B cell (primary cell): Measurements from ENCODE around the gene RPS28. TPM values are rescaled to one million over a fixed set of nuclear protein-coding genes. Genes with fewer than 3 reads are reported as not detected.

ENCODE experiments used
- ATAC-seq: fragments of 200-7000 bp; cut with Tn5 transposase; one replicate; pipeline ENCODE4 v1.10.0; 2021; ENCODE audit warnings: low read depth, mild to moderate bottlenecking, moderate number of reproducible peaks, moderate library complexity
- CTCF ChIA-PET: fragments of 350-600 bp; sonication (Branson Sonifier 250); formaldehyde crosslinking; loops from one replicate; lab custom pipeline; 2021; ENCODE audit warnings: antibody characterized with exemption, inconsistent platforms; lab: Charles Lee
- POLR2A ChIA-PET: fragments of 350-600 bp; sonication (Branson Sonifier 250); formaldehyde crosslinking; loops from one replicate; lab custom pipeline; 2021; ENCODE audit warnings: antibody characterized with exemption; lab: Charles Lee
- DNase-seq: peaks from one replicate; pipeline ENCODE4 v3.0.0; 2013
- H2AFZ ChIP-seq: 2 replicates; pipeline ENCODE4 v1.6.1; 2012; ENCODE audit warnings: mild to moderate bottlenecking, low read depth, low read length; ENCODE audit not compliant: insufficient read depth, poor library complexity, severe bottlenecking
- H3K27ac ChIP-seq, 2 donors: 1 replicate in 1 of 2; 2 replicates in 1 of 2; pipeline ENCODE4 v1.5.1; 2012 to 2013; ENCODE audit warnings: low read length in 2 of 2, mild to moderate bottlenecking in 2 of 2, moderate library complexity in 1 of 2
- H3K27me3 ChIP-seq, 4 experiments: fragments of 200-600 bp in 1 of 4; sonication (generic) in 1 of 4; replicated peaks in 1 of 4; 1 replicate in 2 of 4; 2 replicates in 2 of 4; pipeline versions ENCODE4 v1.6.1 to v1.7.0; 2013 to 2016; ENCODE audit warnings: low read length in 3 of 4, mild to moderate bottlenecking in 2 of 4, mixed read lengths in 1 of 4, moderate library complexity in 1 of 4; ENCODE audit not compliant: insufficient read depth in 4 of 4, control insufficient read depth in 3 of 4; ENCODE audit errors: control extremely low read depth in 1 of 4
- H3K36me3 ChIP-seq, 2 experiments: replicated peaks in 1 of 2; 1 replicate in 1 of 2; 2 replicates in 1 of 2; pipeline versions ENCODE4 v1.6.1 to v1.7.1; 2013; ENCODE audit warnings: low read length in 1 of 2; ENCODE audit not compliant: insufficient read depth in 2 of 2, control insufficient read depth in 1 of 2; ENCODE audit errors: control extremely low read depth in 1 of 2, extremely low read depth in 1 of 2
- H3K4me1 ChIP-seq, 2 donors: fragments of 200-600 bp in 1 of 2; sonication (generic) in 1 of 2; 1 replicate in 1 of 2; 2 replicates in 1 of 2; pipeline versions ENCODE4 v1.5.1 to v1.6.1; 2013 to 2017; ENCODE audit warnings: low read length in 2 of 2; ENCODE audit not compliant: control insufficient read depth in 2 of 2, insufficient read depth in 2 of 2
- H3K4me2 ChIP-seq: replicated peaks from 2 replicates; pipeline ENCODE3; 2012; ENCODE audit warnings: mild to moderate bottlenecking, low read depth, low read length; ENCODE audit not compliant: poor library complexity, severe bottlenecking
- H3K4me3 ChIP-seq, 5 experiments: fragments of 200-600 bp in 1 of 5; sonication (generic) in 1 of 5; 1 replicate in 3 of 5; 2 replicates in 2 of 5; pipeline versions ENCODE4 v1.5.1 to v1.7.0; 2011 to 2016; ENCODE audit warnings: low read length in 4 of 5, mild to moderate bottlenecking in 4 of 5, low read depth in 2 of 5, control low read depth in 1 of 5, moderate library complexity in 1 of 5; ENCODE audit not compliant: insufficient read depth in 1 of 5; ENCODE audit errors: control extremely low read depth in 1 of 5, extremely low read depth in 1 of 5
- H3K79me2 ChIP-seq: fragments of 200-600 bp; sonication (generic); one replicate; pipeline ENCODE4 v1.6.0; 2016; ENCODE audit warnings: low read length; ENCODE audit not compliant: control insufficient read depth, insufficient read depth
- H3K9ac ChIP-seq: fragments of 200-600 bp; sonication (generic); 2 replicates; pipeline ENCODE4 v1.6.1; 2017; ENCODE audit warnings: mild to moderate bottlenecking, low read length, moderate library complexity
- H3K9me3 ChIP-seq, 3 donors: one replicate each; pipeline versions ENCODE4 v1.6.1 to v1.7.1; 2013; ENCODE audit warnings: low read length in 2 of 3; ENCODE audit not compliant: control insufficient read depth in 2 of 3, insufficient read depth in 1 of 3; ENCODE audit errors: control extremely low read depth in 1 of 3
- H4K20me1 ChIP-seq: 2 replicates; pipeline ENCODE4 v1.6.0; 2012; ENCODE audit warnings: mild to moderate bottlenecking, low read length; ENCODE audit not compliant: insufficient read depth, control insufficient read depth, poor library complexity, severe bottlenecking
- H3K27ac Mint-ChIP-seq: one replicate; pipeline ENCODE4 v1.8.0; 2021; ENCODE audit warnings: mixed read lengths
- H3K27me3 Mint-ChIP-seq: one replicate; pipeline ENCODE4 v1.8.0; 2021; ENCODE audit warnings: mixed read lengths
- H3K4me1 Mint-ChIP-seq: one replicate; pipeline ENCODE4 v1.8.0; 2021; ENCODE audit warnings: mixed read lengths
- H3K4me3 Mint-ChIP-seq: one replicate; pipeline ENCODE4 v1.8.0; 2021; ENCODE audit warnings: mixed read lengths
- H3K9me3 Mint-ChIP-seq: one replicate; pipeline ENCODE4 v1.8.0; 2022; ENCODE audit warnings: mixed read lengths; ENCODE audit not compliant: insufficient read depth
- CTCF ChIP-seq: fragments of 200-600 bp; IDR thresholded peaks from one replicate; pipeline ENCODE4 v1.8.0; 2022; ENCODE audit warnings: antibody characterized with exemption, mild to moderate bottlenecking
- EZH2 ChIP-seq: IDR thresholded peaks from 2 replicates; pipeline ENCODE4 v1.6.1; 2012; ENCODE audit warnings: borderline replicate concordance, low read depth, mild to moderate bottlenecking, moderate library complexity, low read length; ENCODE audit not compliant: insufficient read depth, poor library complexity, severe bottlenecking
- WGBS: methylation state at CpG from one replicate; pipeline ENCODE4 v1.1.5; 2013; ENCODE audit warnings: missing lambda C conversion rate; ENCODE audit not compliant: insufficient coverage; 5-methylcytosine and 5-hydroxymethylcytosine counted together
- intact Hi-C: fragments of 100-400 bp; cut with micrococcal nuclease; formaldehyde crosslinking; loops from one replicate; pipeline ENCODE4 v1.10.0; 2022
- polyA plus RNA-seq: library from polyadenylated mRNA; depleted of rRNA; stranded (reverse); fragments of >200 nt; gene quantifications from 2 replicates; pipeline ENCODE4 v1.2.3, GENCODE V29; 2012
- total RNA-seq, 2 donors: library from RNA; stranded (reverse); fragments of 120-200 nt in 1 of 2; gene quantifications; 1 replicate in 1 of 2; 2 replicates in 1 of 2; pipeline versions ENCODE4 v1.2.3 to v1.2.4, GENCODE V29; 2013 to 2022

RPS28 gene
- total and polyA plus RNA-seq, 2 donors (not counting 1 experiment from before 2014, with no cell fraction given): 1,800 to 2,579 TPM

GRCh38 chr19:8306235-8307054 lies 14.9 kb upstream of the RPS28 start:
- TF ChIP-seq CTCF: no peak
- intact Hi-C loops: loop anchor here (10.0 kb wide), 1 partner anchor 1112 kb away; no protein-coding TSS in a partner anchor
- Histone ChIP-seq H2AFZ (no peak overlapping the region), H3K27me3 (no peaks in the 10 kb centered on the region), H3K27ac (no peak overlapping the region), H3K36me3 (peaks cover 0 to 8% of the 10 kb centered on the region in 2 experiments), H3K79me2 (peaks cover 12% of the 10 kb centered on the region), H3K4me3 (no peak overlapping the region), H3K9ac (no peak overlapping the region), H3K9me3 (no peaks in the 10 kb centered on the region), H4K20me1 (peaks cover 6% of the 10 kb centered on the region), H3K4me2 (no peak overlapping the region), H3K4me1 (peaks cover 7 to 18% of the 10 kb centered on the region in 2 donors)
- ChIA-PET POLR2A (interaction anchor here (0.6 kb wide), 1 partner anchor 1745 kb away, joined by 3 read pairs; no protein-coding TSS in a partner anchor), CTCF (interaction anchor here (0.9 kb wide), 1 partner anchor 12 kb away, joined by 8 read pairs; no protein-coding TSS in a partner anchor)
- DNase-seq: no peak
- no peak for ATAC-seq
- Mint-ChIP-seq H3K4me1 (peaks cover 24% of the 10 kb centered on the region), H3K27ac (peak overlapping the region; percentile 46), H3K27me3 (no peaks in the 10 kb centered on the region), H3K4me3 (peak overlapping the region; percentile 93), H3K9me3 (no peaks in the 10 kb centered on the region)
- 89% methylated on average over 15 of the region's 17 CpGs for WGBS

- Mint-ChIP-seq H3K9me3 (no peaks in the 10 kb centered on the region), H3K27ac (peak overlapping the region; percentile 87), H3K4me3 (peak overlapping the region; percentile 93), H3K4me1 (peaks cover 24% of the 10 kb centered on the region), H3K27me3 (no peaks in the 10 kb centered on the region)
- peaks cover 7 to 18% of the 10 kb centered on the region in 2 donors for H3K4me1 ChIP-seq
- 54% methylated on average over 20 of the region's 24 CpGs for WGBS
- CTCF ChIA-PET: interaction anchor here (0.7 kb wide), 1 partner anchor 141 kb away, joined by 3 read pairs; no protein-coding TSS in a partner anchor
- H3K4me2 ChIP-seq: peak overlapping the region; percentile 86
- peak overlapping the region; percentile 44 to 68 (median 66) for H3K4me3 ChIP-seq
- H3K36me3 ChIP-seq: peaks cover 0 to 12% of the 10 kb centered on the region in 2 experiments
- ATAC-seq: no peak
- H4K20me1 ChIP-seq: peaks cover 6% of the 10 kb centered on the region
- H3K9me3 ChIP-seq: no peaks in the 10 kb centered on the region
- H3K79me2 ChIP-seq: peaks cover 17% of the 10 kb centered on the region
- DNase-seq: no peak
- no peak overlapping the region for H3K27ac ChIP-seq
- H3K27me3 ChIP-seq: no peaks in the 10 kb centered on the region
- intact Hi-C loops: loop anchor here (10.0 kb wide), 1 partner anchor 1113 kb away; no protein-coding TSS in a partner anchor
- TF ChIP-seq CTCF (no peak), EZH2 (no peak)
- peak overlapping the region; percentile 74 for H2AFZ ChIP-seq
- POLR2A ChIA-PET: interaction anchor here (0.7 kb wide), 2 partner anchors 9 to 256 kb away, joined by 3 to 10 read pairs; no protein-coding TSS in a partner anchor
- H3K9ac ChIP-seq: peak overlapping the region; percentile 67
Observed at GRCh38 chr19:8307400-8307964, 13.8 kb upstream of the RPS28 start.
